GM23338 (cell line): ENCODE measurements around the gene BTBD16.

Experiments used
- CREB1 ChIP-seq: fragments of 250-450 bp; sonication (Bioruptor Pico); IDR thresholded peaks from 2 replicates; pipeline ENCODE4 v1.5.0; 2020; ENCODE audit warnings: low read depth, mild to moderate bottlenecking, moderate library complexity
- CTCF ChIP-seq, 2 experiments: fragments of 200-600 bp in 1 of 2; sonication (generic) in 1 of 2; conservative IDR thresholded peaks; 2 replicates each; pipeline versions ENCODE4 v1.5.1 to v1.6.1; 2016 to 2017; ENCODE audit warnings: antibody characterized with exemption in 2 of 2, low read depth in 2 of 2, mild to moderate bottlenecking in 2 of 2, moderate library complexity in 1 of 2
- EZH2 ChIP-seq: fragments of 200-600 bp; sonication (generic); IDR thresholded peaks from one replicate; pipeline ENCODE4 v1.8.0; 2017; ENCODE audit warnings: antibody characterized with exemption, mild to moderate bottlenecking, low read depth; ENCODE audit not compliant: unreplicated experiment
- EZH2phosphoT487 ChIP-seq: fragments of 200-600 bp; sonication (generic); IDR thresholded peaks from one replicate; pipeline ENCODE4 v1.8.1; 2018; ENCODE audit warnings: antibody characterized with exemption; ENCODE audit not compliant: unreplicated experiment
- JUNB ChIP-seq: IDR thresholded peaks from one replicate; pipeline ENCODE4 v1.6.1; 2016; ENCODE audit warnings: antibody characterized with exemption; ENCODE audit not compliant: unreplicated experiment
- POLR2AphosphoS5 ChIP-seq: IDR thresholded peaks from 2 replicates; pipeline ENCODE4 v1.6.1; 2016; ENCODE audit warnings: antibody characterized with exemption, low read depth
- REST ChIP-seq: IDR thresholded peaks from one replicate; pipeline ENCODE4 v1.6.1; 2018; ENCODE audit warnings: antibody characterized with exemption; ENCODE audit not compliant: unreplicated experiment
- ZNF331 ChIP-seq: fragments of 250-450 bp; sonication (Bioruptor Pico); IDR thresholded peaks from 2 replicates; pipeline ENCODE4 v1.5.0; 2020; ENCODE audit warnings: low read depth, mild to moderate bottlenecking, moderate library complexity

- TF ChIP-seq REST (no peak), POLR2AphosphoS5 (no peak), CTCF (conservative IDR thresholded peaks at IDR 0.05; ENCODE audit: low read depth in 2 of 2) (peak; percentile 68 to 78), EZH2 (no peak), ZNF331 (CRISPR knock-in tag) (no peak), CREB1 (CRISPR knock-in tag) (no peak), JUNB (no peak), EZH2phosphoT487 (no peak)
These were observed 71.4 kb downstream of the BTBD16 start for GRCh38 chr10:122342293-122343134.
